Stimulated activated CD4-positive, alpha-beta T cell treated with anti-CD3 and anti-CD28 coated beads, Interleukin-12 subunit alpha, Interleukin-12 subunit beta, amount 100 ng/mL, for 48 hours (primary cell): ENCODE measurements around the gene PPP3CA.

Experiments used
- DNase-seq, 3 donors: peaks; one replicate each; pipeline ENCODE4 v3.0.0-alpha.2; 2020; ENCODE audit warnings: low read depth in 2 of 3, low spot score in 1 of 3

PPP3CA gene

DNA sequence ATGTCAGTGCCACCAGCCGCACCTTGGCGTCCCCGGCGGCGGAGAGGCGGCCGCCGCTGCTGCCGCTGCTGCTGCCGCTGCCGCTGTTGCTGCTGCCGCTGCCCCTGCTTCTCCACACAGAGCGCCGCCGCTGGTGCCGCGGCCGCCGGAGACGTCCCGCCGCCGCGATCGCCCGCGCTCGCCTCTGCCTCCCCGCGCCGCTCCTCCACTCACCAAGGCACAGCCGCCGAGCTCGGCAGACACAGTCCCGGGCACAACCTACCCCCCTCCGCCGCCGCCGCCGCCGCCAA lies at the start of gene PPP3CA:
PPP3CA (minus strand) TSS at position 260 of the 290 bp plus-strand sequence.
- DNase-seq = no peak

- DNase-seq = no peak
These were observed 45.9 kb upstream of the PPP3CA start for GRCh38 chr4:101393256-101393655.

DNA sequence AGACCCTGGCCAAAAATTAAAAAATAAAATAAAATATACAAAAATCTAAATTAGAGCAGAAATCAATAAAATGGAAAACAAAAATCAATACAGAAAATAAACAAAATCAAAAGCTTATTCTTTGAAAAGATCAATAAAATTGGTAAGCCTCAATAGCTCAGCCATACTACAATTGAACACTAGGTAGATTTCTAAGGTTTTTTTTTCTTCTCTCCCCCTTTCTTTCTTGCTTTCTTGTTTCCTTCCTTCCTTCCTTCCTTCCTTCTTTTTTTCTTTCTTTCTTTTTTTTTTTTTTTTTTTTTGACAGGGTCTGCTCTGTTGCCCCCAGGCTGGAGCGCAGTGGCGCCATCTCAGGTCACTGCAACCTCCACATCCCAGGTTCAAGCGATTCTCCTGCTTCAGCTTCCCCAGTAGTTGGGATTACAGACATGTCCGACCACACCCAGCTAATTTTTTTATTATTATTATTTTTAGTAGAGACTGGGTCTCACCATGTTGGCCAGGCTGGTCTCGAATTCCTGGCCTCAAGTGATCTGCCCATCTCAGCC lies 23.4 kb upstream of the PPP3CA start:
- DNase-seq = no peak

DNA sequence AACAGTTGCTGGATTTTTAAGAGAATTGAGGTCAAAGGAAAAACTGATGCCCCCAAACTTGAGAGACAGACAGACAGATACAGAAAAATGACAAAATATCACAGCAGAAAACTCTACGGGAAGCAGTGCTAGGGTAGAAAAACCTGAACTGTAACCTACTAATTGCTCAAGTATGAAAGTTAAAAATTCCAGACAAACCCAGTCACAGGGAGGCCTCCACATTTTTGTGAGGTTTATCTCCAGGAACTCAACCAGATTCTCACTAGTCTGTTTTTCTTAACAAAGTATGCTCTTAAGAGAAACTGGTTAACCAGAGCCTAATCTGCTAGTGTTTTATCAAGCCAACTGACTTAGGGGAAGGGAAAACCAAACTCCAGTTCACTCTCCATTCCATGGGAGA lies 19.9 kb upstream of the PPP3CA start:
- no peak for DNase-seq

DNA sequence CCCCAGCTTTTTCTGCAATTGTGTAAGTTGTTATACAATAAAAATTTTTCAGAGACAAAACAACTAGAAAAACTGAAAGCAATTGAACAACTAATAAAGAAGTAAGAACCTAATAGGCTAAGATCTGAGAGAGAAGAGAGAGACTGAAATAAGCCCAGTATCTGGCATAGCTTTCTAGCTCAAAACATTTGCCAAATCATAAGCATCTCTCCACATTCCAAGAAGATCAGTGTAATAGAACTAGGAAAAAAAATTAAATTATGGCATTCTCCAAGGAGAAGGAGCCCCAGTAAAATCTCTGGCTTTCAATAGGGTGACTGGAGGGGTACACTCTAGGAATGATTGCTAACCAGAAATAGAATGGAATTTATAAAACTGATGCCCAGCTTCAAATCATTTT lies 19.0 kb upstream of the PPP3CA start:
- DNase-seq = no peak

DNA sequence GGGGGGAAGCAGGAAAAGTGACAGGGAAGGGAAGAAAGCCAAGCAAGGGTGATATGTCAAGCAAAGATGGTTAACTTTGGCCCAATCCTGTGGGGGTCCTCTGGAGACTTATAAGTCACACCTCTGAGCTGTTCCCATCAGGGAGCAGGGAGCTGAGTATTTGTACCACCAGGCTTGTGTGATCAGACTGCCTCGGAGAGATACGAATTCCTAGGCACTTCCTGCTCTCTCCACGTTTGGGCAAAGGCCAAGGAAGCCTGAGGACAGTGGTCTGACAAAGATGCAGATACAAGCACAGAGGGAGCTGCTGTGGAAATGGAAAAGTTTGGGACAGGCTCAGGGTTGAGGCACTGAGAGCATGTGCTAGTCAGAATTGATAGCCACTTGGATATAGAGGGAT lies 10.4 kb upstream of the PPP3CA start:
- DNase-seq = no peak

DNA sequence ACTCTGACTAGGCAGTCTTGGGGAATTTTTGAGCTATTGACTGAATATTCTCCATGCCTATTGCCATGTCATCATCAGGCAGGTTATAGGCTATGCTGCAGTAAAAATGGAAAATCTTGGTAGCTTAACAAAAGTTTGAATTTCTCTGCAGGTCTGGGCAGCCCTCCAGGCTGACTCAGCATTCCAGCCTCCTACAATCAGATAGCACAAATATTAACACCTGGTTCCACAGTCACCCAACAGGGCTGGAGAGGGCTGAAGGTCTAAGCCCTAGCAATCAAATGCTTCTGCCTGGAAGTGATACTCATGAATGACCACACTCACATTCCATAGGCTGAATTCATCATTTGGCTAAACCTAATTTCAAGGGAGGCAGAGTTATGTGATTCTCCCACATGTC lies 9.6 kb upstream of the PPP3CA start:
- DNase-seq = no peak

- no peak for DNase-seq
These were observed 8.7 kb upstream of the PPP3CA start for GRCh38 chr4:101355767-101356702.

DNA sequence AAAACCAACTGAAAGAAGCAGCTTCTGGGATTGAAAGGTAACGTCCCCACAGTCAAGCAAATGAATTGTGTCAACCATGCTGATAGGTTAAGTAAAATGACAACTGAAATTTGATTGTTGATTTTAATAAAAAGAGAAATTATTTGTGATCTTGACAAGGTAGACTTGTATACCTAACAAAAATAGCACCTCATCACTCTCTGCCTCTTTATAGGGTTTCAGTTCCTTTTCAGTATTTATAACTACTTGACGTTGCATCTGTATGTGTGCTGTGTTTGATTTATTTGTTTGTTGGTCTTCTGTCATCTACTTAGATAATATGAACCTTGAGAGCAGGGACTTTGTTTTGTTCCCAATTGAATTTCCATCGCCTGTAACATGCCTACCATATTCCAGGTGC lies 7.9 kb upstream of the PPP3CA start:
- DNase-seq = no peak

- no peak for DNase-seq
These were observed 2.4 kb upstream of the PPP3CA start for GRCh38 chr4:101349801-101350064.

DNA sequence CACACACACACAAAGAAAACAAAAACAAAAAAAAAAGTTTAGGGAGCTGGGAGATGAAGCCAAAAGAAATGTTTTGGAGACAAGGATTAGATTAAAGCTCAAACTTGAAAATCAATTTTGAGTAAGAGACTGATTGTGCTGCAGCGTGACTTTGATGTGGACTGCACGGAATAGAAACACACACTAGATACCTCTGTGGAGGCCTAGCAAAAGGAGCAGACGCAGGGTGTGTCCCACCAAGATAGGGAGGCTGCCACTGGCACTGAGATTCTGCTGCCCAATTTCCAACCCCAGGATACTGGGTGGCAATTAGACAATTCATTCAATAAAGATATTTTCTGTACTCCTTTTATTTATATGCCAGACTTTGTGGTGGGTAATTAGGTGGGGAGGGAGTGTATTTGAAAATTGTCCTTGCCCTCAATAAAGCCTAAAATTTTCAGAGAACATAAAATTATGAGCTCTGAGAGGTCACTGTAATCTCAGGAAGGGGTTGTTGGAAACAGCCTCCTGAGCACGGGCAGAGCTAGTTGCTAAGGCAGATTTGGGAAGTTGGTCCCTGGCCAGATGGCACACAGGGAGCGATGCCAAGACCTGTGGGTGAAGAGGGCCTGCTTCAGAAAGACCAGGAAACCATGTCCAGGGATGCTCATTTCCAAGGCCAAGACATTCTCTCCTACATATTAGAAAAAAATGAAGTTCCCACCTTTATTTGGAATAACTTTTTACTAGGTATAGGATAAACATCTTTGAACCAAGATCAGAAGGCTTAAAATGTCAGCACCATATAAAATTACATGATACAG lies 1.9 kb upstream of the PPP3CA start:
- DNase-seq = no peak

- DNase-seq = no peak
These were observed 1.1 kb upstream of the PPP3CA start for GRCh38 chr4:101348367-101348827.

DNA sequence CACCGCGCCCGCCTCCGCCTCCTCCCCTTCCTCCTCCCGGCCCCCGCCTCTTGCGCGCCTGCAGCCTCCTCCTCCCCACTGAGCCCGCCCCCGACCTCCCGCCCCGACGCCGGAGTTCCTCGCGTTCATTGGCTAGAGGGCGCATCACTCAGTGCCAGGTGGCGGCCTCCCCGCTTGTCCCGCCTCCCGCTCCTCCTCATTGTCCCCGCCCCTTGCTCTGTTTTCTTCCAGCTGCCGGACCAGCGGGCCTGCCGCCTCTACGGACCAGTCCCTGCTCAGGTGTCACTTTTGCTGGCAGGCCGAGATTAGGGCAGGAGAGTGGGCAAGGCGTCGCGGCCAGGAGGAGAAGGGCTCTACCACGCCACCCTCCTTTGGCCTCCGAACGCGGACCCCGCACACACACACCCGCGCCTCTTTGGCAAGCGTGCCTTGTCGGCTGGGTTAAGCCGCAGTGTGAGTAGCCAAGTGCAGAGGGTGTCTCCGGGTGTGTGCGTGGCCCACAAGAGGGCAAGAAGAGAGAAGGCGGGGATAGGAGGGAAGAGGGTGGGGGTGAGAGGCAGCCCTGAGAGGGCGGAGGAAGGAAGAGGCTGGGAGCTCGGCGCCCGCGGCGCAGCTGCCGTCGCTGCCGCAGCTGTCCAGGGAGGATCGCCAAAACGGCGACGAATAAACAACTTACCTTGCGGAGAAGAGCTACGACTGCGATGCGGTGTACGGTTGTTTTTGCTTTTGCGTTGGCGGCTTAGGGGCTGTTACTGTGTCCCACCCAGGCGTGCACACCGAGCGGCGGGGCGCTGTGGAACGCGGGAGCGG lies 436 bp upstream of the PPP3CA start:
- peak; percentile 97 to 99 (median 99) for DNase-seq

DNA sequence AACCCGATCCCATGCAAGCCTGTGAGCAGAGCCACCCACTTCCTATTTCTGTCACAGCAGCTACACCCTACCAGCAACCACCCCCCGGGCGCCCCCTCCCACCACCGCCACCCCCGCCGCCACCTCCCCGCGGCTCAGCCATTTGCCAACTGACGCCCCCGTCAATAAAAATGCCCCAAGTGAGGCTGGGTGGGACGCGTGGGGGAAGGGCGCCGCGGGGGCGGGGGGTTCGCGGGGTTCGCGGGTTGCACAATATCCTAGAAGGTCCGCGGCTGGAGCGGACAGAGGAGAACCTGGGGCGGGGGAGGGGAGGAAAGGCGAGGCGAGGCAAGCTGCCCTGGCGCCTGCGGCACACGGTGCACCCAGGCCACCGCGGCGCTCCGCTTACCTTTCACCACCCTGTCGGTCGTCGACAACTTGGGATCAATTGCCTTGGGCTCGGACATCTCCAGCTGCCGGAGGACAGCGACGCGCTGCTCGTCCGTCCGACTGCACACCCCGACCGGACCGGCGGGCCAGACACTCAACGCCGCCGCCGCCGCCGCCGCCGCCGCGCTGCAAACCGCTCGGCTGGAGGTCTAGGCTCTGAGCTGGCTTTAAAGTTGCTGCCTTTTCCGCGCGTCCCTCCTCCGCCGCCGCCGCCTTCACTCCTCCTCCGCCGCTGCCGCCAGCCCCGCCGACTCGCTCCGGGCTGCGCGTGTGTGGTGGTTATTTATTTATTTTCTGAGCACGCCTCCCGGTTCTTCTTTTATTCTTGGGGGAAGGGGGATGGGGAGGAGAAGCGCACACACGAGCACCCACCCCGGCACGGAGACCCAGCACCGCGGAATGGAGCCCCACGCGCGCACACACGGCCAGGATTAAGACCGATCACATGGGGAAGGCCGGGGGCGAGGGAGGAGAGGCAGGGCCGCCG lies 717 bp downstream of the PPP3CA start:
- DNase-seq = peak in 2 of 3 donors; percentile 7 to 36

DNA sequence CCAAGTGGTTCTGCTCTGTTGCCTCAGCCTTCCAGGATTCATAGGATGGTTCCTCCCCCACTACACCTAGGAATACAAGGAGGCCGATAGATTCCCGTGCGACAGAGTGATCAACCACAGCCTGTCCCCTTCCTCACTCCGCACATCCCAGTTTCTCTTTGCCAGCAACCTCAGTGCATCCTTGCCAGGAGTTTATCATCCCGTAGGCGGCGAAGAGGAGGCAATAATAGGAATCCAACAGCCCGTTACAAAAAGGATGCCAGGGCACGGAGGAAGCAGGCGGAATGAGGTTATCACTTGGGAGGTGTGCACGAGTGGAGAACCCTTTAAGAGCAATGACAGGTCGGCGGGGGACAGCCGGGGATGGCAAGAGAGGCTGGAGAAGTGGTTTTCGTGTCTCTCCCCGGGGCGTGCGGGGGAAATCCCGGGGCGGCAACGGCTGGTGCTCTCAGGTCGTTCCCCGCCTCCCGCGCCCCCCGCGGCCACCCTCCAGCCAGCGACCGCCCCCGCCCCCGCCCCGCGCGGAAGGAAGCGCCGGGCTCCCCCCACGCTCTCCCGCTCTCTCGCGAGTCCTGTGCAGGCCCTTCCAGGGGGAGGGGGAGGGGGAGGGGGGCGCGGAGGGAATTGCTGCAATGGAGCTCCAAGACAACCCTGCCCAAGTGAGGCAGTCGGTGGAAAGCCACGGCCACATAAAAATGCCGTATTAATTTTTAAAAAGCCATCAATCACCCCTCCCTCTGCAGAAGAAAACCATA lies 1.6 kb downstream of the PPP3CA start:
- peak; percentile 7 to 41 (median 21) for DNase-seq

DNA sequence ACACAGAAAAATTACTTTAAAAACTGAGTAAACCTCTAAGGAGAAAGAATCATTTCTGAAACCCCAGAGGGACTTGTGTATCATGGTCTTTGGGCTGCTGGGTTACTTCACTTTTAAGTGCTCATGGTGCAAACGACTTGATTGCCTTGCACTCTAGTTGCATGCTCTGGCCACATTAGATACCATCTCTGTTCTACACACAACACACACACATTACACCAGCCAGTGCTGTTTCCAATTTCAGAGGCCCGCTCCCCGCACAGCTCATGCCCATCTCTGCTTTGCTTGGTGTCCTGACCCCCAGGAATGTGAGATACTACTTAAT lies 2.1 kb downstream of the PPP3CA start:
- DNase-seq = no peak

DNA sequence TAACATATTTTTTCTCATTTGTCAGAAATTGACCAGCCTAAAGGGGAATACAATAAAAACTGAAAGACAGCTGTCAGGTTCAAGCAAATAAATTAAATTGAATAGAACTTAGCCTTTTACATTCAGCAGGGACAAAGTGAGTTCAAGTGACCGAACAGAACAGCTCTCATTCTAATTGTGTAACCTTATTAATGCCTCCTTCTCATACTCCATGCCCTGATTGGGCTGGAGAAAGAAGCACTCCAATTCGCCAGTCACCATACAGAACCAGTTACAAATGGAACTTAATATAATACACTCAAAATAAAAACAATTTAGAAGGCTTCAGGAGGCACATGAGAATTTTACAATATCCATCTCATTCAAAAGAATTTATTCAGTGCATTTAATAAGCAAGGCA lies 8.0 kb downstream of the PPP3CA start:
- no peak for DNase-seq

GRCh38 chr4:101337688-101338087 lies 9.6 kb downstream of the PPP3CA start:
- DNase-seq = no peak

DNA sequence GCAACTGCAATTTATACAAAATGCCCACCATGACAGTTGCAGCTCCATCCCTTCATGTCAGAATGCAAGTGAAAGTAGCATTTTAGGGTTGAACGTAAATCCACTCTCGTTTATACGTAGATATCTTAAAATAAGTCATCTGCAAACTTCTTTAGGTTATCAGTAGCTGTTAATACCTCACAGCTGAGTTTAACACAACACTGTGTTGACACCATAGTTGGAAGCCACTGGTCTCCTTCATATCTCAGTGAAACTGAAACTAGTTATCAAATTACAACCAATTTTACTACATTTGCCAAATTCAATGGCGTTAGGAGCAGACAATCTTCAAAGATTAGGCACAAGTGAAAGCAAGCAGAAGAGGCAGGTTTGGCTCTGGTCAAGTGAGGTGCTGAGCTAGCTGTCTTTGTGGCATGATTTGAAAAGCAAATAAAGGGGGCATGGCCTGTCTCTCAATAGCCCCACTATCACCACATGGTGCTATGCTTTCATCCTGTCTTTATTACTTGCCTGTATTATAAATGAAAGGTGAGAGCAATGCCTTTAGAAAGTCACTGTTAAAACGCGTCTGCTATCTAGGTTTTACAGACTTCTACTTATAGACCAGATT lies 12.3 kb downstream of the PPP3CA start:
- no peak for DNase-seq
